Measurements from ENCODE around the gene SLCO4C1. TPM values are rescaled to one million over a fixed set of nuclear protein-coding genes. Genes with fewer than 3 reads are reported as not detected.

Gene SLCO4C1
- total RNA-seq, 1 experiment from 2014 or later = 4.8 TPM

- no peaks in the 10 kb centered on the region for H3K4me1 ChIP-seq (ENCODE audit: insufficient read depth, low read length)
- no peak overlapping the region for H3K56ac ChIP-seq (ENCODE audit: insufficient read length, low read depth, low read length)
- H3K27me3 ChIP-seq (ENCODE audit: insufficient read depth, low read length) = no peaks in the 10 kb centered on the region
- no peak overlapping the region for H4K91ac ChIP-seq (ENCODE audit: insufficient read length, low read depth, low read length)
- H2BK15ac ChIP-seq (ENCODE audit: low read depth, low read length) = no peak overlapping the region
- DNase-seq = no peak
- H3K23me2 ChIP-seq (ENCODE audit: insufficient read length, low read depth, low read length, poor library complexity, severe bottlenecking) = no peaks in the 10 kb centered on the region
- no peaks in the 10 kb centered on the region for H3K79me1 ChIP-seq (ENCODE audit: insufficient read depth, low read depth, low read length, poor library complexity, severe bottlenecking)
- no peak overlapping the region for H3K18ac ChIP-seq (ENCODE audit: insufficient read length, low read depth, low read length)
- H3K9me3 Mint-ChIP-seq = peaks cover 1 to 3% of the 10 kb centered on the region in 2 experiments; a peak in 2 of 5 replicates
- H3K23ac ChIP-seq (ENCODE audit: insufficient read length, low read depth, low read length) = no peak overlapping the region
- no peak overlapping the region for H3K4me2 ChIP-seq (ENCODE audit: insufficient read depth, insufficient read length, low read length)
- no peak overlapping the region for H2BK5ac ChIP-seq (ENCODE audit: insufficient read length, low read length)
- H2BK12ac ChIP-seq (ENCODE audit: insufficient read length, low read depth, low read length) = no peak overlapping the region
- no peaks in the 10 kb centered on the region for H3K9me3 ChIP-seq (ENCODE audit: control insufficient read depth, low read depth, low read length)
- no peaks in the 10 kb centered on the region for H3K27me3 Mint-ChIP-seq (ENCODE audit: low read depth)
- H3K79me2 ChIP-seq (ENCODE audit: insufficient read depth, low read length) = no peaks in the 10 kb centered on the region
- no peak overlapping the region for H2AFZ ChIP-seq (ENCODE audit: low read length)
- TF ChIP-seq CTCF (conservative IDR thresholded peaks at IDR 0.05) = no peak
- H2BK20ac ChIP-seq (ENCODE audit: low read depth, low read length, poor library complexity, severe bottlenecking) = no peak overlapping the region
- no peak overlapping the region for H3K14ac ChIP-seq (ENCODE audit: insufficient read depth, low read length)
- WGBS (ENCODE audit: extremely low coverage, insufficient read length, low lambda C conversion rate) = no CpG with 5 or more reads among the region's 3 CpGs
- no peak overlapping the region for H3K27ac ChIP-seq (ENCODE audit: insufficient read length, low read depth, low read length)
- H3K4me3 Mint-ChIP-seq = no peak overlapping the region
- no peaks in the 10 kb centered on the region for H4K20me1 ChIP-seq (ENCODE audit: control insufficient read depth, insufficient read depth, insufficient read length)
- no peak overlapping the region for H3T11ph ChIP-seq (ENCODE audit: low read length)
- H3K4me1 Mint-ChIP-seq = no peaks in the 10 kb centered on the region
- no peak overlapping the region for H2AK5ac ChIP-seq (ENCODE audit: insufficient read length, low read length)
- H4K8ac ChIP-seq (replicated peaks; ENCODE audit: insufficient read length, low read depth, low read length) = no peak overlapping the region
- no peak overlapping the region for H2BK120ac ChIP-seq (ENCODE audit: low read depth, low read length, poor library complexity, severe bottlenecking)
- no peak overlapping the region for H4K5ac ChIP-seq (ENCODE audit: insufficient read length, low read depth, low read length)
- no peak overlapping the region for H3K4ac ChIP-seq (ENCODE audit: low read depth, low read length)
- no peak overlapping the region for H3K27ac Mint-ChIP-seq
- no peak overlapping the region for H3K9ac ChIP-seq (ENCODE audit: extremely low read depth, insufficient read length, low read length)
- no peaks in the 10 kb centered on the region; a peak in 1 of 7 replicates for H3K36me3 Mint-ChIP-seq (ENCODE audit: insufficient read depth in 1 of 3, low read depth in 3 of 3)
Measured at GRCh38 chr5:102200861-102201260, 95.2 kb downstream of the SLCO4C1 start.
